ENCODE data around the gene LINC00305.

LINC00305 gene

GRCh38 chr18:64134044-64134747, 14.7 kb downstream of the LINC00305 start:
- TF ChIP-seq CTCF (IDR thresholded peaks at IDR 0.05; ENCODE audit: low read depth, low read length), result no peak
- no peak for TF ChIP-seq EZH2phosphoT487 (IDR thresholded peaks at IDR 0.05; ENCODE audit: low read depth)
- H3K9ac ChIP-seq (ENCODE audit: low read length), result no peak overlapping the region

DNA sequence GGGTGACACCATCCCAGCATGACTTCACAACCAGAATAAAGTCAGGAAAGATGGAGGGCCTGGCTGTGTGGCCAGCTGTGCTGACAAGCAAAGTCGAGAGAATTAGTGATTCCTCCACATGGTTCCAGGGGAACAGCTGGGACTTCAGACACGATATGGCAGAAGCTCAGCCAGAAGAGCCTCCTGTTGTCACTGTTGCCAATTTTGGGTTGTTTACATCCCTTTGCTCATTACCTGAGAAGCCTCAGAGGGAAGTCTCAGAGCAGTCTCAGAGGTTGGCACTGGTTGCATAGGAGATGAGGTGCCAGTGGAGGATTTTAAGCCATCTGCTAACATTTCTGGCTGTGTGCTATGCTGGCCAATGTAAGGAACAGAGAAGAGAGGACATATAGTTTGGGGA, 16.0 kb downstream of the LINC00305 start:
- Histone ChIP-seq H3K27ac (ENCODE audit: low read length) (no peak overlapping the region), H3K9ac (ENCODE audit: low read length) (no peak overlapping the region), H4K20me1 (ENCODE audit: insufficient read depth, low read length) (no peaks in the 10 kb centered on the region), H3K27me3 (ENCODE audit: low read depth, low read length) (no peaks in the 10 kb centered on the region), H3K4me3 (ENCODE audit: low read length) (no peak overlapping the region), H3K79me2 (ENCODE audit: low read length) (no peaks in the 10 kb centered on the region), H3K4me2 (ENCODE audit: low read length) (no peak overlapping the region), H3K9me3 (ENCODE audit: insufficient read depth, low read length) (no peaks in the 10 kb centered on the region), H3K36me3 (replicated peaks; ENCODE audit: low read depth, low read length) (no peaks in the 10 kb centered on the region), H3K4me1 (ENCODE audit: low read length) (no peaks in the 10 kb centered on the region), H2AFZ (ENCODE audit: low read depth, low read length) (no peak overlapping the region)
- TF ChIP-seq CTCF (IDR thresholded peaks at IDR 0.05; ENCODE audit: low read depth, low read length) (no peak), EZH2phosphoT487 (IDR thresholded peaks at IDR 0.05; ENCODE audit: low read depth) (no peak)

More at GRCh38 chr18:64134044-64134747, 14.7 kb downstream of the LINC00305 start:
- Histone ChIP-seq H3K27ac (ENCODE audit: low read length) (no peak overlapping the region), H3K4me3 (ENCODE audit: low read length) (no peak overlapping the region), H4K20me1 (ENCODE audit: insufficient read depth, low read length) (no peaks in the 10 kb centered on the region), H3K4me2 (ENCODE audit: low read length) (no peak overlapping the region), H3K27me3 (ENCODE audit: low read depth, low read length) (no peaks in the 10 kb centered on the region), H3K4me1 (ENCODE audit: low read length) (no peaks in the 10 kb centered on the region), H3K79me2 (ENCODE audit: low read length) (no peaks in the 10 kb centered on the region), H3K36me3 (replicated peaks; ENCODE audit: low read depth, low read length) (no peaks in the 10 kb centered on the region), H3K9me3 (ENCODE audit: insufficient read depth, low read length) (no peaks in the 10 kb centered on the region), H2AFZ (ENCODE audit: low read depth, low read length) (no peak overlapping the region)

GRCh38 chr18:64131314-64131713, 17.6 kb downstream of the LINC00305 start:
- TF ChIP-seq CTCF (IDR thresholded peaks at IDR 0.05; ENCODE audit: low read depth, low read length) (no peak), EZH2phosphoT487 (IDR thresholded peaks at IDR 0.05; ENCODE audit: low read depth) (no peak)
- no peaks in the 10 kb centered on the region for H3K36me3 ChIP-seq (replicated peaks; ENCODE audit: low read depth, low read length)
- H4K20me1 ChIP-seq (ENCODE audit: insufficient read depth, low read length), result no peaks in the 10 kb centered on the region
- no peaks in the 10 kb centered on the region for H3K79me2 ChIP-seq (ENCODE audit: low read length)
- no peaks in the 10 kb centered on the region for H3K9me3 ChIP-seq (ENCODE audit: insufficient read depth, low read length)
- no peak overlapping the region for H3K9ac ChIP-seq (ENCODE audit: low read length)
- no peak overlapping the region for H3K4me2 ChIP-seq (ENCODE audit: low read length)
- no peak overlapping the region for H2AFZ ChIP-seq (ENCODE audit: low read depth, low read length)
- no peaks in the 10 kb centered on the region for H3K27me3 ChIP-seq (ENCODE audit: low read depth, low read length)
- H3K4me3 ChIP-seq (ENCODE audit: low read length), result no peak overlapping the region
- H3K4me1 ChIP-seq (ENCODE audit: low read length), result peaks cover 5% of the 10 kb centered on the region; the same call in 1 of the 2 replicates
- H3K27ac ChIP-seq (ENCODE audit: low read length), result no peak overlapping the region

GRCh38 chr18:64127172-64127571, 21.7 kb downstream of the LINC00305 start:
- Histone ChIP-seq H3K27me3 (ENCODE audit: low read depth, low read length) (no peaks in the 10 kb centered on the region), H2AFZ (ENCODE audit: low read depth, low read length) (peak overlapping the region; percentile 22; the same call in 1 of the 2 replicates), H3K9me3 (ENCODE audit: insufficient read depth, low read length) (no peaks in the 10 kb centered on the region), H3K27ac (ENCODE audit: low read length) (no peak overlapping the region), H3K4me1 (ENCODE audit: low read length) (peaks cover 5% of the 10 kb centered on the region; the same call in 1 of the 2 replicates), H4K20me1 (ENCODE audit: insufficient read depth, low read length) (no peaks in the 10 kb centered on the region), H3K4me2 (ENCODE audit: low read length) (no peak overlapping the region), H3K36me3 (replicated peaks; ENCODE audit: low read depth, low read length) (no peaks in the 10 kb centered on the region), H3K4me3 (ENCODE audit: low read length) (no peak overlapping the region), H3K9ac (ENCODE audit: low read length) (no peak overlapping the region), H3K79me2 (ENCODE audit: low read length) (no peaks in the 10 kb centered on the region)
- no peak for TF ChIP-seq EZH2phosphoT487 (IDR thresholded peaks at IDR 0.05; ENCODE audit: low read depth)
- no peak for TF ChIP-seq CTCF (IDR thresholded peaks at IDR 0.05; ENCODE audit: low read depth, low read length)
